SK-N-MC (cell line): ENCODE data around the gene STOML2.

Experiments
- DNase-seq: peaks from one replicate; pipeline ENCODE4 v3.0.0-alpha.2; 2011; ENCODE audit warnings: low read depth, low spot score
- H3K27ac ChIP-seq: fragments of 200-600 bp; sonication (generic); 2 replicates; pipeline ENCODE4 v1.5.1; 2016; ENCODE audit warnings: mixed run types
- H3K36me3 ChIP-seq: fragments of 200-600 bp; sonication (generic); 2 replicates; pipeline ENCODE4 v1.6.1; 2017; ENCODE audit warnings: antibody characterized with exemption, low read length, mixed read lengths; ENCODE audit not compliant: insufficient read depth
- H3K4me3 ChIP-seq: fragments of 200-600 bp; sonication (generic); 2 replicates; pipeline ENCODE4 v1.5.1; 2016
- H3K9ac ChIP-seq: fragments of 200-600 bp; sonication (generic); 2 replicates; pipeline ENCODE4 v1.8.0; 2017; ENCODE audit warnings: mixed run types, mixed read lengths; ENCODE audit not compliant: insufficient read length
- H3K9me3 ChIP-seq: fragments of 200-600 bp; sonication (generic); 2 replicates; pipeline ENCODE4 v1.6.1; 2017; ENCODE audit warnings: low read depth, mild to moderate bottlenecking, antibody characterized with exemption, low read length, moderate library complexity, mixed read lengths
- EZH2 ChIP-seq: fragments of 200-600 bp; sonication (generic); IDR thresholded peaks from one replicate; pipeline ENCODE4 v1.6.1; 2017; ENCODE audit warnings: antibody characterized with exemption
- FOXP2 ChIP-seq: optimal IDR thresholded peaks from 2 replicates; pipeline ENCODE3; 2011; ENCODE audit warnings: mild to moderate bottlenecking, moderate library complexity; ENCODE audit not compliant: insufficient read depth; ENCODE audit errors: extremely low read length, control extremely low read depth
- POLR2AphosphoS5 ChIP-seq: IDR thresholded peaks from 2 replicates; pipeline ENCODE4 v1.6.1; 2012; ENCODE audit warnings: mild to moderate bottlenecking, low read depth, low read length, borderline replicate concordance

Gene STOML2

DNA sequence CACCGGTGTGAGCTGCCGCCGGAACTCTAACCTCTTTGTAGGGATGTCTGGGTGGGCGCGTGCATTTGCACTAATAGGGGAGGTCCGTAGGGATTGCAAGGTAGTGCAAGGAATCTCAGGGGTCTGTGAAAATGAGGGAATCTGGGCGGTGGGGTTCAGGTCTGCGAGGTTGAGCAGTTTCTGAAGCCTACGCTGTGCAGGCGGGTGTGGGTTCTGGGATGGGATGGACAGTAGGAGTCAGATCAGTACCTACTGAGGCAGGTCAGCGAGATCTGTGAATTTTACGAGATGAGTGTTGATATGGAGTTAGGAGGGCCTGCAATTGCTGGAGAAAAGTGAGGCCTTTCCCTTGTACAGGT, 13.6 kb upstream of the STOML2 start:
- Histone ChIP-seq H3K9me3 (no peaks in the 10 kb centered on the region), H3K36me3 (no peaks in the 10 kb centered on the region), H3K4me3 (peak overlapping the region; percentile 85), H3K9ac (no peak overlapping the region), H3K27ac (peak overlapping the region; percentile 50; the same call in 1 of the 2 replicates)
- no peak for DNase-seq
- TF ChIP-seq FOXP2 (no peak), EZH2 (no peak), POLR2AphosphoS5 (no peak)

DNA sequence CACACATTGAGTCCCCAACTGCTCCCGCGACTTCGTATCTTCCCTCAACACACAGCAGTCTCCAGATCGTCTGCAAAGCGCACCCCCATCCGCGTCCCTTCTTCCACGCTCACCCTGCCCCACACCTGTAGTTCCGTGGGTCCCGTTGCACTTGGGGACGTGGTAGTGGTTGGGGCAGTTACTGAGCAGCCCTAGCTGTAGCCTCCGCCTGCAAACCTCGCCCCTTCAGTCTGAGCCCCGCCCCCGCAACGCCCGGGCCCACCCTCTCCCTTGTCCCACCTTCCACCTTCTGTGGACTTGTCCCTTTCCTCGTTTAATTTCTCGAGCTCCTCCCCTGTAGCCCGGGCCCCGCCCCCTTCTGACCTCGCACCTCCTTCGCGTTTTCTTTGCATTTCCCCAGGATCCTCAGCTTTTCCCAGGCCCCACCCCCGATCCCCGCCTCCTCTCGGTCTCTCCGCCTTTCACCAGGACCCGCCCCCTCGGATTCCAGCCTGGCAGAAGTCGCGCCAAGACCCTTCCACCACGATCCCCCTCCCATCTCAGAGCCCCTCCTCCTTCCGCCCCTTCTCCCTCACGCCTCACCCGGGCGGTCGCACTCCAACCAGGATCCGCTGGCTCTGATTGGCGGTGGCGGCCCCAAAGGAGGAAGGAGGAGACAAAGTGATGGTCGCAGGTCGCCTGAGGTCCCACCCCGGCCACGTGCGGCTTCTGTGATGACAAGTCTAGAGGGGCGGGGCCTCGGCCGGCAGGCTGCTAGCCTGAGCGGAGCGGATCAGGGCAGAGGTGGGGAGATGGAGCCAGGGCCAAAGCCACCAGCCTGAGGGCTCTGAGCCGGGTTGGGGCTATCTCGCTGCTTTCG, 13.0 kb upstream of the STOML2 start, which contains the start of gene ATOSB:
Gene ATOSB, minus strand, starts transcription at position 183 of the 859 bp plus-strand sequence. CDS start 7,588 bp downstream, outside the sequence.
- DNase-seq: peak; percentile 88
- TF ChIP-seq POLR2AphosphoS5: no peak
- no peak for TF ChIP-seq EZH2
- TF ChIP-seq FOXP2: peak; percentile 44
- peak within 1 kb of the TSS; percentile 85 for H3K4me3 ChIP-seq
- H3K9ac ChIP-seq: no peak within 1 kb of the TSS
- H3K9me3 ChIP-seq: no peaks in the 10 kb centered on the region
- no peaks in the 10 kb centered on the region for H3K36me3 ChIP-seq
- H3K27ac ChIP-seq: peak within 1 kb of the TSS; percentile 88

DNA sequence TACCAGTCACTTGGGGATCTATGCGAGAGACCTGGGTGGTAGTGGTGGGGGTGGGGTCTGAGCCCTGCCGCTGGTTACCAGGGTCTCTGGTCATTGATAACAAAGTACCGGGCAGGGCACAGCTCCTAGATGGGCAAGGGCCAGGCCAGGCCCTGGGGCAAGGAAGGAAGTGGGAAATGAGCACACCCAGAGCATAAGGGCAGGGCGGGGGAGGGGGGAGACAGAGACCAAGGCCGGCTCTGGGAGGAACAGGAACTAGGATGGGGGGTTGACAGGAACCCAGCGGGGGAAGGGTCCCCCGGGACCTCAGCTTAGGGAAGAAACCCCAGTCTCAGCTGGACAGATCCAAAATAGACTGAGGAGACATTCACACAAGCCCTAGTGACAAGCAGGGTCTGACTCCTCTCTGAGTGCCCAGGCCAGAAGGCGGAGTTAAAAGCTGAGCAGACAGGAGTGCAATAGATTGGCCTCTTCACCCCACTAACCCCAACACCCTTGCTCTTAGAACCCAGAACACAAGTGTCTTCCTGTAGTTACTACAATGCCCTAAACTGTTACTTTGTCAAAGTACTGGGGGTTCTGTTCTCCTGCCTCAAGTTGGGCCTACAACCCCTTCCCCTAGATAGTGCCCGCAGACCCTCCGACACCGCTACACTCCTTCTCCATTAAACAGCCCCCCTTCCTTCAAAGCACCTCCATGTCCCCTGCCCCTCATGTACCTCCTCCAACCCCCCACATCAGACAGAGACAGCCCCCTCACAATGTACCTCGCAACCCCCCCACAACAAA, 12.1 kb upstream of the STOML2 start:
- no peaks in the 10 kb centered on the region for H3K9me3 ChIP-seq
- DNase-seq: no peak

DNA sequence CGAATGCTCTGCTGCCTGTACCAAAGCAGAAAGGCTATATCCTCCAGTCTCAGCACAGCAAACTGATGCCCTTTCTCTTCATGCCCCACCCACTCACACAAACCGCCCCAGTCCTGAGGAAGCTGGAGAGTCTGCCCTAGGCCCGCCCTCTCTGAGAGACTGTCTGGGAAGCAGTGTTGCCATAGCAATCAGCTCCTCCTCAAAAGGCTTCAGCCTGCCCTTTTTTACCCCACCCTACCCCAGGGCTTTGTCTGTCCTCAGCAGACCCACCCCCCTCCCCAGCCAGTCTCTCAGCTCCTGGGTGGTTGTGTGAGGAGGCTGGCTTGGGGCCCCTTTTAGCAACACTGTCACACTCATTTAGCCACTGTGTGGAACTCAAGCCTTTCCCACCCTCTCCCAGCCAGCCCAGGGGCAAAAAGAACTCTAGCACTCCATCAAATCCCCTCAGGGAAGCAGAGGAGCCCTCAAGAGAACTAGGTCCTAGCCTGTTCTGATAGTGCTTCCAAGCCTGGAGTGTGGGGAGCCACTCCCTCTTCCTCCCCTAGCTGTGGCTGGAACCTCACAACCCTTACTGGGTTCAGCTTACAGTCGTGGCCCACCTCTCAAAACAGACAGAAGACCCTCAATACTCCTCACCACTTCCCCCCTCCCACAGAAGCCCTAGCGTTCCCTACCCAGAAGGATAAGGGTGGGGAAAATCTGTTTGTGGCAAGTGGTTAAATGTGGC, 11.3 kb upstream of the STOML2 start:
- Histone ChIP-seq H3K9ac (no peak overlapping the region), H3K27ac (peak overlapping the region; percentile 88), H3K4me3 (peak overlapping the region; percentile 85), H3K36me3 (no peaks in the 10 kb centered on the region), H3K9me3 (no peaks in the 10 kb centered on the region)
- TF ChIP-seq POLR2AphosphoS5 (peak; percentile 46; the same call in 1 of the 2 replicates), FOXP2 (peak; percentile 71), EZH2 (no peak)
- DNase-seq: peak; percentile 88

More for the DNA sequence above, 12.1 kb upstream of the STOML2 start:
- no peak for TF ChIP-seq EZH2
- no peak for TF ChIP-seq FOXP2
- no peak for TF ChIP-seq POLR2AphosphoS5
- Histone ChIP-seq H3K9ac (no peak overlapping the region), H3K4me3 (peak overlapping the region; percentile 85), H3K27ac (peak overlapping the region; percentile 88; the same call in 1 of the 2 replicates), H3K36me3 (no peaks in the 10 kb centered on the region)

DNA sequence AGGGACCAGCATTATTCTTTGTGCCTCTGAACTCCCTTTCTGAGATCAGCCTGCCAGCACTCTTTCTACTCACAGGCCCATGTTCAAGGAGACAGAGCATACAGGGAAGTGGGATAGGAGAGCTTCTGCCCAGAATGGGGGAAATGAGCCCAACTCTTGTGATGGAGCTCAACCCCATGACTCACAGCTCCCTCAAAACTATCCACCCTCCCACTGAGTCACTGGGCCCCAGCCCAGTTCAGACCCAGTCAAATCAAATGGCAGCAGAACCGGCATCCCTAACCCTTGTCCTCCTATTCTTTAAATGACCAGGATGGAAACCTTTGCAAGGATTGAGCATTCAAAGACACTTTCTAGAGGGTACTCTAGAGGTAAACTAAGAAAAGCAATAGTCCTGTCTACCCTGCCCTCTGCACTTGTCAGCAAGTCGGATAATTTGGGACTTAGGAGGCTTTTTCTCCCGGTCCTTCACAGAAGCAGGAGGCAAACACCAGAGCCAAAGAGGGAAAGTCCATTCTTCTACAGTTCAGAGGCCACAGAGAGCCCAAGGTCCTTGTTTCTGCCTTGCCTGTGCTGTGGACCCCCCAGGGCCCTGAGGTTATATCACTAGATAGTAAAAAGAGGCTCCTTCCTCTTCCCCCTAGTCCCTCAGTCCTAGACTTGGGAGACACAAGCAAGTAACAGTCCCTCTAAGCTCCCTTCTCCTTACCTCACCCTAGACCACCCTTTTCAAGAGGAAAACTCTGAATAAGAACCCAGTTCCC, 9.5 kb upstream of the STOML2 start:
- Histone ChIP-seq H3K36me3 (no peaks in the 10 kb centered on the region; the same call in 1 of the 2 replicates), H3K9ac (no peak overlapping the region), H3K27ac (no peak overlapping the region), H3K4me3 (no peak overlapping the region; the same call in 1 of the 2 replicates), H3K9me3 (no peaks in the 10 kb centered on the region)
- DNase-seq: no peak
- TF ChIP-seq EZH2 (no peak), POLR2AphosphoS5 (no peak), FOXP2 (no peak)

DNA sequence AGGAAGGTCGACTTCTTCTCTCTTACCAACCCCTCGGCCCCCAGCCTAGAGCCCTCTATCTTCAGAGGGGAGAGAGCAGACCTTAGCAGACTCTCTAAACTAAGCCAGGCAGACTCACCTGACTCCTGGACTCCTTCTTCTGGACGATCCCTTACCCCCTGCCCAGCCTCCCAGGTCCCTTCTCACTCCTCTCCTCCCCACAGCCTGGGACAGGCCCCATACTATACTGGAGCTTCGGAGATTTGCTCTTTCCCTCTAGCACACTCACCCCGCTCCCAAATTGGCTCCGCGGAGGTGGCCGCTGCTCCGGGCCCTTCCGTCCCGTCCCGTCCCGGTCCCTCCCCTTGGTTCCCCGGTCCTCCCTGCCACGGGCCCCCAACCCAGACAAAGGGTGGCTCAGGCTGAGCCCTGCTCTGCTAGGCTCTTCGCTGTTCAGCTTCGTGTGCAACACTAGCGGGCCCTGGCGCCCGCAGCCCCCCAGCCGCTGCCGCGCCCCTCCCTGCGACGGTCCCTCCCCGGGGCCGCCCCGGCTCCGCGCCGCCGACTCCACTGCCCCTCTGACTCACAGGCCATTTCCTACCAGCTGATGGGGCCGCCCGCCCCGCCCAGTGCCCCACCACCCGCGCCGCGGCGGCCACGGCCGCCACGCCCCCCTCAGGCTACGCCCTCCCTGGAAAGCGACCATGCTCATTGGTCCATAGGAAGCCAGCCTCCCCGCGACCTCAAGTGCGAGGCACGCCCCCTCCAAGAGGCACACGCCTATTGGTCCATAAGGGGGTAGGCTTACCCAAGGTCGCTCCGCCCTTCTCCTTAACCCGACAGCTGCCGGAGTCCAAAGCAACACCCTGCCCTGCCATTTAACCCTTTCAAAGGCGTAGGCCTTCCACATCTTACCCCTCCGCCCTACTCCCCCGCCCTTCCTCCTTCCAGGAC, 8.3 kb upstream of the STOML2 start:
- Histone ChIP-seq H3K27ac (no peak overlapping the region), H3K9ac (peak overlapping the region; percentile 60), H3K36me3 (no peaks in the 10 kb centered on the region; the same call in 1 of the 2 replicates), H3K9me3 (no peaks in the 10 kb centered on the region), H3K4me3 (peak overlapping the region; percentile 86)
- DNase-seq: peak; percentile 85
- TF ChIP-seq EZH2: no peak
- no peak for TF ChIP-seq POLR2AphosphoS5
- no peak for TF ChIP-seq FOXP2

DNA sequence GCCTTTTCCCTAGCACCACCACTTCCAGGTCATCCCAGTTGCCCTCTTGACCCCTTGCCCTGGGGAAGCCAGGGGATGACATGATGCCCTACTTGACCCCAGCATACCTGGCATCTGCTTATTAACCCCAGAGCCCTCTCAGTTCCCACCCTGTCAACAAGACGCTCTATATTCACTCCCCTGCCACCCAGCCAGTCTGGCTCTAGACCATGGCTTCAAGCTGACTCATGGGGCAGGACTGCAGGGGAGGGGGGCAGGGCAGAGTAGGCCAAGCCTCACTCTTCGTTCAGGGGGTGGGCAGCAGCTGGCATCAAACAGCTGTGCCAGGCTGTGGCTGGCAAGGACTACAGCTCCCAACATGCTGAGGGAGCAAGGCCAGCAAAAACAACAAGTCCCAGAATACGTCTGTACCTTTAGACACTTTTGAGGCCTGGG, 7.4 kb upstream of the STOML2 start:
- Histone ChIP-seq H3K27ac (no peak overlapping the region), H3K4me3 (no peak overlapping the region; the same call in 1 of the 2 replicates), H3K36me3 (no peaks in the 10 kb centered on the region; the same call in 1 of the 2 replicates), H3K9me3 (no peaks in the 10 kb centered on the region), H3K9ac (no peak overlapping the region)
- no peak for DNase-seq
- TF ChIP-seq EZH2 (no peak), POLR2AphosphoS5 (no peak), FOXP2 (no peak)
